Measurements from ENCODE around the gene SERPINA9. TPM values are rescaled to one million over a fixed set of nuclear protein-coding genes. Genes with fewer than 3 reads are reported as not detected.

SERPINA9 gene
- total RNA-seq, 1 donor from 2014 or later, result not detected

DNA sequence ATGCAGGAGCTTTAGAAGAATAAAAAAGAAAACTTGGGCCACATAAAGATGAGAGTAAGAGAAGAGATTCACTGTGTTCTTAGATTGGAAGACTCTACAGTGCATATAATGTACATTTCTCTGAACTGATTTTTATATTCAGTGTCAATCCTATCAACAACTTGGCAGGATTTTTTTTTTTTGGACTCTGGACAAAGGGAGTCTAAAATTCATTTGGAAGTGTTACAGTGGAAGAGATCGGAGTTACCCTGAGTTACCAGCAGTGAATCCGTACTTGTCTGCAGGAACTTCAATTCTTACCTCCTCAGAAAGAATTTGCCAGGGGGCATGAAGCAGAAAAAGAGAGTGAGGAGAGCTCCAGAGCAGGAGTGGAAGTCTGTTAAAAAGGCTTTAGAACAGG, 47.4 kb downstream of the SERPINA9 start:
- Mint-ChIP-seq H3K36me3 (ENCODE audit: unreplicated experiment) (no peaks in the 10 kb centered on the region), H3K4me1 (ENCODE audit: unreplicated experiment) (no peaks in the 10 kb centered on the region), H3K9me3 (ENCODE audit: unreplicated experiment) (no peaks in the 10 kb centered on the region), H3K4me3 (ENCODE audit: unreplicated experiment) (no peak overlapping the region), H3K27me3 (ENCODE audit: unreplicated experiment) (peaks cover 43% of the 10 kb centered on the region), H3K27ac (ENCODE audit: unreplicated experiment) (no peak overlapping the region)
- no peak for TF ChIP-seq CTCF (IDR thresholded peaks at IDR 0.05)
- no peak for DNase-seq (ENCODE audit: extremely low spot score, unreplicated experiment)

DNA sequence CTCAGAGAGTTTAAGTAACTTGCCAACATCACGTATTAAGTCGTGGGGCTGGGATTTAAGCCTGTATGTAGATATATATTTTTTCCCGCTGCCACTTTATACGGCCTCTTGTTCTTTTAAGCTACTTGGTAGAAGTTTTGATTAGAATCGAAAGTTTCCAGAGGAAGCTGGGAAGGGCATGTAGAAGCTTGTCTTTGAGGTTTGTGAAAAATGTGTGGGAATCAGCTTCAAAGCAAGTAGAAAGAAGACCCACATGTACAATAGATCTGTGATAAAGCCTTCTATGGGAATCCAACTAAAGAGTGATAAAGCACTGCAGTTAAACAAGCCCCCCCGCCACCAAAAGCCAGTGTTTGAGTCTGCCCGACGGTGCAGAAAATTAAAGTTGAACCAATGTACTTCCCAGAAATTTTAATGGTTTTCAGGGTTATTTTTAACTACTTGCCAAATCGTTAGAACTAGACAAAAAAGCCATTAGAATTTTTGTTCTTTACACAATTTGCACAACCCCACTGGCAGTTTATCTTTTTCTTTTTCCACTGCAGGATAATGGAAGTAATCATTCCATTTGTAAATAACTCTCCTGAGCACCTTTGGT, 48.9 kb downstream of the SERPINA9 start:
- Mint-ChIP-seq H3K4me3 (ENCODE audit: unreplicated experiment) (no peak overlapping the region), H3K27ac (ENCODE audit: unreplicated experiment) (no peak overlapping the region), H3K4me1 (ENCODE audit: unreplicated experiment) (no peaks in the 10 kb centered on the region), H3K9me3 (ENCODE audit: unreplicated experiment) (no peaks in the 10 kb centered on the region), H3K27me3 (ENCODE audit: unreplicated experiment) (peaks cover 44% of the 10 kb centered on the region), H3K36me3 (ENCODE audit: unreplicated experiment) (no peaks in the 10 kb centered on the region)
- peak; percentile 10 for DNase-seq (ENCODE audit: extremely low spot score, unreplicated experiment)
- TF ChIP-seq CTCF (IDR thresholded peaks at IDR 0.05), result no peak

GRCh38 chr14:94426526-94426925, 49.5 kb downstream of the SERPINA9 start:
- H3K9me3 Mint-ChIP-seq (ENCODE audit: unreplicated experiment), result no peaks in the 10 kb centered on the region
- peaks cover 43% of the 10 kb centered on the region for H3K27me3 Mint-ChIP-seq (ENCODE audit: unreplicated experiment)
- H3K27ac Mint-ChIP-seq (ENCODE audit: unreplicated experiment), result no peak overlapping the region
- H3K4me1 Mint-ChIP-seq (ENCODE audit: unreplicated experiment), result no peaks in the 10 kb centered on the region
- no peak for TF ChIP-seq CTCF (IDR thresholded peaks at IDR 0.05)
- no peaks in the 10 kb centered on the region for H3K36me3 Mint-ChIP-seq (ENCODE audit: unreplicated experiment)
- no peak overlapping the region for H3K4me3 Mint-ChIP-seq (ENCODE audit: unreplicated experiment)
- DNase-seq (ENCODE audit: extremely low spot score, unreplicated experiment), result no peak

DNA sequence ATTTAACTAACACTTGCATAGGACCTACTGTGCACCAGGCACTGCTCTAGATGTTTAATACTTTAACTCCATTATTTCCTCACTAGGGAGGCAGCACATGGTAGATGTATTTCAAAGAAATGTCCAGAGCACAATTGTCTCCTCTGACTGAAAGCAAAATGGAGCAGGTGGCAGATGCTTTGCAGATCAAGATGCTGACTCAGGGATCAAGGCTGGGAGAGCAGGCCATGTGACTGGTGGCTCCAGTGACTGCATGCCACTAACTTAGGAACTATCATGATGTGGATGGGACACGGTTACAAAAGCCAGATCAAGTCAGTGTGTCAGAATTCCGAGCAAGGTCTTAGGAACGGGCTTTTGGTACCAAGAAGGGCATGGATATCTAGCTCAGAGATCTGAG, 51.6 kb downstream of the SERPINA9 start:
- DNase-seq (ENCODE audit: extremely low spot score, unreplicated experiment), result no peak
- Mint-ChIP-seq H3K27ac (ENCODE audit: unreplicated experiment) (no peak overlapping the region), H3K27me3 (ENCODE audit: unreplicated experiment) (peaks cover 49% of the 10 kb centered on the region), H3K4me1 (ENCODE audit: unreplicated experiment) (no peaks in the 10 kb centered on the region), H3K9me3 (ENCODE audit: unreplicated experiment) (no peaks in the 10 kb centered on the region), H3K4me3 (ENCODE audit: unreplicated experiment) (no peak overlapping the region), H3K36me3 (ENCODE audit: unreplicated experiment) (no peaks in the 10 kb centered on the region)
- TF ChIP-seq CTCF (IDR thresholded peaks at IDR 0.05), result no peak

DNA sequence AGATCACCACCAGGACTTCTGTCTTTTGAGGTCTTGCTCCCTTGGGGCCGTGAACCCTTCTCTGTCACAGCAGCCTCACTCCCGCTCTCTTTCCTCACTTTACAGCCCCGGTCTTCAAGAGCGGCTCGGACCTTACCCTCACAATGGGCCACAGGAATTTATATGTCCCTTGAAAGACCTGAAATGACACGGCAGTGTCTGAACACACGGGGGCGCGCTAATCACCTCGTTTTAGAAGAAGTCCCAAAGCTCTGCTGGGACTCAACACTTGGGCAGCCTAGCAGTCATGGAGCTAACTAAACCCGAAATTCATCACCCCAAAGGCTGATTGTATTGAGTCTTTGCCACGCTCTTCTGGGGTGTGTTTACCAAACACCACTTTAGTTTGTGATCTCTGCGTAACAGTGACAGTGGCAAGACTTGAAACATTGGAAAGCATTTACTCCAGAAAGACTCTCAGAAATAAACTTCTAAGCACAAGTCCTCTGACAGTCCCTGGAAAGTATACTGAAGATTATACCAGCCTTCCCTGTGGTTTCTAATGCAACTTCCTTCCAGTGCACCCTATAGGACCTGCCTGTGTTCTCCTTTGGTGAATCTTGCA, 52.4 kb downstream of the SERPINA9 start:
- no peak overlapping the region for H3K27ac Mint-ChIP-seq (ENCODE audit: unreplicated experiment)
- peaks cover 45% of the 10 kb centered on the region for H3K27me3 Mint-ChIP-seq (ENCODE audit: unreplicated experiment)
- no peaks in the 10 kb centered on the region for H3K4me1 Mint-ChIP-seq (ENCODE audit: unreplicated experiment)
- DNase-seq (ENCODE audit: extremely low spot score, unreplicated experiment), result no peak
- no peak overlapping the region for H3K4me3 Mint-ChIP-seq (ENCODE audit: unreplicated experiment)
- TF ChIP-seq CTCF (IDR thresholded peaks at IDR 0.05), result peak; percentile 78
- no peaks in the 10 kb centered on the region for H3K36me3 Mint-ChIP-seq (ENCODE audit: unreplicated experiment)
- H3K9me3 Mint-ChIP-seq (ENCODE audit: unreplicated experiment), result no peaks in the 10 kb centered on the region
